Suprapubic skin (tissue), 3 donors: ENCODE data around the gene TMEM245.

Source experiments
- CTCF ChIP-seq, 2 donors: fragments of 200-600 bp in 1 of 2; fragments of 450-650 bp in 1 of 2; sonication (generic) in 1 of 2; IDR thresholded peaks; one replicate each; pipeline ENCODE4 v1.5.1; 2016 to 2019; ENCODE audit warnings: antibody characterized with exemption in 2 of 2, mild to moderate bottlenecking in 1 of 2, moderate library complexity in 1 of 2
- EP300 ChIP-seq: sonication (generic); formaldehyde crosslinking; IDR thresholded peaks from one replicate; pipeline ENCODE4 v1.6.1; 2017; ENCODE audit warnings: antibody characterized with exemption
- POLR2A ChIP-seq, 2 donors: fragments of 450-650 bp; IDR thresholded peaks; one replicate each; pipeline ENCODE4 v1.6.1; 2017; ENCODE audit warnings: antibody characterized with exemption in 2 of 2, mild to moderate bottlenecking in 2 of 2, moderate library complexity in 2 of 2

- no peak for TF ChIP-seq CTCF (IDR thresholded peaks at IDR 0.05)
- TF ChIP-seq POLR2A (IDR thresholded peaks at IDR 0.05) = no peak
- no peak for TF ChIP-seq EP300
Measured at GRCh38 chr9:109063760-109064159, 56.0 kb downstream of the TMEM245 start.
